K562 (cell line): ENCODE results near the gene RARA. TPM values are rescaled to one million over a fixed set of nuclear protein-coding genes. Genes with fewer than 3 reads are reported as not detected.
A peak's percentile ranks its signal among the peaks of the same experiment; 100 is the strongest.

Experiments
- DEAF1 ChIP-seq: fragments of 450-650 bp; formaldehyde crosslinking; IDR thresholded peaks from 2 replicates; pipeline ENCODE4 v1.4.0; 2020; ENCODE audit warnings: mild to moderate bottlenecking, moderate library complexity
- FOSL1 ChIP-seq: fragments of 200-800 bp; sonication (Bioruptor generic); conservative IDR thresholded peaks from 2 replicates; pipeline ENCODE4 v1.6.1; 2016; ENCODE audit warnings: missing genetic modification characterization, missing compliant biosample characterization
- GABPB1 ChIP-seq: sonication (generic); formaldehyde crosslinking; IDR thresholded peaks from 2 replicates; pipeline ENCODE4 v1.8.0; 2022; ENCODE audit warnings: mild to moderate bottlenecking, missing genetic modification reagents
- GTF2A2 ChIP-seq: IDR thresholded peaks from 2 replicates; pipeline ENCODE4 v1.6.1; 2016; ENCODE audit warnings: mild to moderate bottlenecking, missing genetic modification characterization, missing compliant biosample characterization
- HDAC3 ChIP-seq: fragments of 450-650 bp; IDR thresholded peaks from 2 replicates; pipeline ENCODE4 v1.6.1; 2018; ENCODE audit warnings: borderline replicate concordance, mild to moderate bottlenecking, moderate library complexity; ENCODE audit not compliant: partially characterized antibody
- HOMEZ ChIP-seq: fragments of 250-450 bp; sonication (Bioruptor Pico); IDR thresholded peaks from 2 replicates; pipeline ENCODE4 v1.4.0; 2020; ENCODE audit warnings: mild to moderate bottlenecking, moderate library complexity
- MLX ChIP-seq, 2 experiments: fragments of 450-650 bp in 1 of 2; sonication (generic) in 1 of 2; formaldehyde crosslinking; conservative IDR thresholded peaks; 2 replicates each; pipeline versions ENCODE4 v1.4.0 to v1.8.1; 2020 to 2022; ENCODE audit warnings: mild to moderate bottlenecking in 1 of 2, missing genetic modification reagents in 1 of 2
- MYNN ChIP-seq, 2 experiments: sonication (generic); formaldehyde crosslinking in 1 of 2; IDR thresholded peaks; 2 replicates each; pipeline versions ENCODE4 v1.5.0 to v1.6.1; 2016 to 2020; ENCODE audit warnings: antibody characterized with exemption in 1 of 2, missing genetic modification reagents in 1 of 2
- NFIX ChIP-seq: fragments of 250-450 bp; sonication (Bioruptor Pico); IDR thresholded peaks from 2 replicates; pipeline ENCODE4 v1.4.0; 2020; ENCODE audit warnings: low read depth, mild to moderate bottlenecking, moderate library complexity
- POLR2H ChIP-seq: IDR thresholded peaks from 2 replicates; pipeline ENCODE4 v1.6.1; 2016; ENCODE audit warnings: missing genetic modification characterization, low read depth, mild to moderate bottlenecking, control low read depth, missing compliant biosample characterization, moderate library complexity
- RB1 ChIP-seq: fragments of 450-650 bp; IDR thresholded peaks from 2 replicates; pipeline ENCODE4 v1.6.1; 2017; ENCODE audit warnings: low read depth, mild to moderate bottlenecking
- RBM17 ChIP-seq: fragments of 200-400 bp; formaldehyde crosslinking; IDR thresholded peaks from 2 replicates; pipeline ENCODE4 v1.6.1; 2017; ENCODE audit warnings: low read depth, mild to moderate bottlenecking, low read length, borderline replicate concordance
- TSC22D4 ChIP-seq: fragments of 450-650 bp; IDR thresholded peaks from 2 replicates; pipeline ENCODE4 v1.6.1; 2016; ENCODE audit warnings: missing genetic modification characterization, missing biosample characterization, control low read depth
- TSHZ1 ChIP-seq: fragments of 250-450 bp; sonication (Bioruptor Pico); IDR thresholded peaks from 2 replicates; pipeline ENCODE4 v1.4.0; 2020; ENCODE audit warnings: mild to moderate bottlenecking, moderate library complexity
- ZBTB17 ChIP-seq: fragments of 450-650 bp; formaldehyde crosslinking; IDR thresholded peaks from 2 replicates; pipeline ENCODE4 v1.4.0; 2020; ENCODE audit warnings: mild to moderate bottlenecking
- ZNF174 ChIP-seq: fragments of 250-450 bp; sonication (Bioruptor Pico); IDR thresholded peaks from 2 replicates; pipeline ENCODE4 v1.4.0; 2020; ENCODE audit warnings: mild to moderate bottlenecking
- ZNF184 ChIP-seq: sonication (generic); formaldehyde crosslinking; IDR thresholded peaks from 2 replicates; pipeline ENCODE4 v1.5.0; 2020; ENCODE audit warnings: missing genetic modification reagents
- ZNF3 ChIP-seq: fragments of 250-450 bp; sonication (Bioruptor Pico); IDR thresholded peaks from 2 replicates; pipeline ENCODE4 v1.5.0; 2021; ENCODE audit warnings: mild to moderate bottlenecking, moderate library complexity
- ZNF347 ChIP-seq: fragments of 450-650 bp; formaldehyde crosslinking; IDR thresholded peaks from 2 replicates; pipeline ENCODE4 v1.4.0; 2020; ENCODE audit warnings: low read depth, mild to moderate bottlenecking, moderate library complexity
- ZNF444 ChIP-seq: fragments of 250-450 bp; sonication (Bioruptor Pico); IDR thresholded peaks from 2 replicates; pipeline ENCODE4 v1.4.0; 2020; ENCODE audit warnings: mild to moderate bottlenecking, moderate library complexity
- ZNF79 ChIP-seq: fragments of 250-450 bp; sonication (Bioruptor Pico); IDR thresholded peaks from 2 replicates; pipeline ENCODE4 v1.4.0; 2020; ENCODE audit warnings: low read depth, mild to moderate bottlenecking, moderate library complexity
- polyA plus RNA-seq, 8 experiments: library from polyadenylated mRNA; depleted of rRNA in 4 of 8; stranded (reverse) in 5 of 8; unstranded in 3 of 8; fragments of >200 nt; fragmentation: Nextera tagmentation in 2 of 8; fragmentation: Illumina TruSeq in 1 of 8; extraction: Ambion mirVana in 2 of 8; extraction: Trizol in 1 of 8; gene quantifications; 2 replicates each; pipeline versions ENCODE4 v1.2.1 to v1.2.3, GENCODE V29; 2011 to 2014; ENCODE audit warnings: inconsistent platforms in 1 of 8, missing spikeins in 1 of 8
- total RNA-seq, 7 experiments: library from RNA; depleted of rRNA in 6 of 7; stranded (reverse); fragments of >200 nt in 6 of 7; fragmentation: Illumina TruSeq in 2 of 7; extraction: Trizol in 2 of 7; gene quantifications; 2 replicates each; pipeline versions ENCODE4 v1.2.1 to v1.2.3, GENCODE V29; 2011 to 2021; ENCODE audit warnings: low replicate concordance in 1 of 7

The RARA gene
- total and polyA plus RNA-seq, 9 of the 15 experiments (the other 6 are each of a cell fraction or from before 2014, with no cell fraction given), result 0.10 to 28.0 (median 7.9) TPM

- no peak for TF ChIP-seq TSHZ1 (CRISPR knock-in tag)
- no peak for TF ChIP-seq GTF2A2 (tag)
- no peak for TF ChIP-seq ZNF3 (CRISPR knock-in tag)
- TF ChIP-seq DEAF1 (CRISPR knock-in tag), result no peak
- peak; percentile 48; the same call in 1 of the 2 replicates for TF ChIP-seq GABPB1 (CRISPR knock-in tag)
- TF ChIP-seq HOMEZ (CRISPR knock-in tag), result no peak
- no peak for TF ChIP-seq RBM17
- no peak for TF ChIP-seq NFIX (CRISPR knock-in tag)
- TF ChIP-seq ZBTB17, result no peak
- no peak for TF ChIP-seq ZNF347
- TF ChIP-seq ZNF444 (CRISPR knock-in tag), result no peak
- peak; percentile 97 for TF ChIP-seq RB1
- no peak for TF ChIP-seq FOSL1
- no peak for TF ChIP-seq ZNF184 (CRISPR knock-in tag)
- no peak for TF ChIP-seq MYNN (IDR thresholded peaks at IDR 0.05)
- no peak for TF ChIP-seq MYNN (CRISPR knock-in tag; IDR thresholded peaks at IDR 0.05)
- no peak for TF ChIP-seq HDAC3
- TF ChIP-seq POLR2H, result peak; percentile 94
- no peak for TF ChIP-seq ZNF174 (CRISPR knock-in tag)
- no peak for TF ChIP-seq MLX (CRISPR knock-in tag; conservative IDR thresholded peaks at IDR 0.05)
- no peak for TF ChIP-seq TSC22D4 (tag)
- TF ChIP-seq ZNF79 (CRISPR knock-in tag), result no peak
Observed at GRCh38 chr17:40287494-40288369, 21.2 kb upstream of the RARA start, which contains the start of gene CDC6 (continued).
